ENCODE data around the gene NACC2.
A peak's percentile ranks its signal among the peaks of the same experiment; 100 is the strongest.

Gene NACC2

GRCh38 chr9:136138566-136138965 lies 43.5 kb upstream of the NACC2 start:
- Histone ChIP-seq H3K4me3 (ENCODE audit: low read length) (no peak overlapping the region), H3K27ac (ENCODE audit: low read length) (no peak overlapping the region), H3K9ac (ENCODE audit: low read length) (no peak overlapping the region), H3K9me3 (ENCODE audit: insufficient read depth, low read length) (no peaks in the 10 kb centered on the region), H3K4me1 (ENCODE audit: low read length) (no peaks in the 10 kb centered on the region), H4K20me1 (ENCODE audit: insufficient read depth, low read length) (no peaks in the 10 kb centered on the region), H3K79me2 (ENCODE audit: low read length) (no peaks in the 10 kb centered on the region), H2AFZ (ENCODE audit: low read depth, low read length) (no peak overlapping the region), H3K27me3 (ENCODE audit: low read depth, low read length) (no peaks in the 10 kb centered on the region), H3K4me2 (ENCODE audit: low read length) (no peak overlapping the region), H3K36me3 (replicated peaks; ENCODE audit: low read depth, low read length) (no peaks in the 10 kb centered on the region)
- no peak for TF ChIP-seq EZH2phosphoT487 (IDR thresholded peaks at IDR 0.05; ENCODE audit: low read depth)
- TF ChIP-seq, protein P1, sequence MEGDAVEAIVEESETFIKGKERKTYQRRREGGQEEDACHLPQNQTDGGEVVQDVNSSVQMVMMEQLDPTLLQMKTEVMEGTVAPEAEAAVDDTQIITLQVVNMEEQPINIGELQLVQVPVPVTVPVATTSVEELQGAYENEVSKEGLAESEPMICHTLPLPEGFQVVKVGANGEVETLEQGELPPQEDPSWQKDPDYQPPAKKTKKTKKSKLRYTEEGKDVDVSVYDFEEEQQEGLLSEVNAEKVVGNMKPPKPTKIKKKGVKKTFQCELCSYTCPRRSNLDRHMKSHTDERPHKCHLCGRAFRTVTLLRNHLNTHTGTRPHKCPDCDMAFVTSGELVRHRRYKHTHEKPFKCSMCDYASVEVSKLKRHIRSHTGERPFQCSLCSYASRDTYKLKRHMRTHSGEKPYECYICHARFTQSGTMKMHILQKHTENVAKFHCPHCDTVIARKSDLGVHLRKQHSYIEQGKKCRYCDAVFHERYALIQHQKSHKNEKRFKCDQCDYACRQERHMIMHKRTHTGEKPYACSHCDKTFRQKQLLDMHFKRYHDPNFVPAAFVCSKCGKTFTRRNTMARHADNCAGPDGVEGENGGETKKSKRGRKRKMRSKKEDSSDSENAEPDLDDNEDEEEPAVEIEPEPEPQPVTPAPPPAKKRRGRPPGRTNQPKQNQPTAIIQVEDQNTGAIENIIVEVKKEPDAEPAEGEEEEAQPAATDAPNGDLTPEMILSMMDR (IDR thresholded peaks at IDR 0.05; ENCODE audit: low read depth, low read length) = peak; percentile 65

DNA sequence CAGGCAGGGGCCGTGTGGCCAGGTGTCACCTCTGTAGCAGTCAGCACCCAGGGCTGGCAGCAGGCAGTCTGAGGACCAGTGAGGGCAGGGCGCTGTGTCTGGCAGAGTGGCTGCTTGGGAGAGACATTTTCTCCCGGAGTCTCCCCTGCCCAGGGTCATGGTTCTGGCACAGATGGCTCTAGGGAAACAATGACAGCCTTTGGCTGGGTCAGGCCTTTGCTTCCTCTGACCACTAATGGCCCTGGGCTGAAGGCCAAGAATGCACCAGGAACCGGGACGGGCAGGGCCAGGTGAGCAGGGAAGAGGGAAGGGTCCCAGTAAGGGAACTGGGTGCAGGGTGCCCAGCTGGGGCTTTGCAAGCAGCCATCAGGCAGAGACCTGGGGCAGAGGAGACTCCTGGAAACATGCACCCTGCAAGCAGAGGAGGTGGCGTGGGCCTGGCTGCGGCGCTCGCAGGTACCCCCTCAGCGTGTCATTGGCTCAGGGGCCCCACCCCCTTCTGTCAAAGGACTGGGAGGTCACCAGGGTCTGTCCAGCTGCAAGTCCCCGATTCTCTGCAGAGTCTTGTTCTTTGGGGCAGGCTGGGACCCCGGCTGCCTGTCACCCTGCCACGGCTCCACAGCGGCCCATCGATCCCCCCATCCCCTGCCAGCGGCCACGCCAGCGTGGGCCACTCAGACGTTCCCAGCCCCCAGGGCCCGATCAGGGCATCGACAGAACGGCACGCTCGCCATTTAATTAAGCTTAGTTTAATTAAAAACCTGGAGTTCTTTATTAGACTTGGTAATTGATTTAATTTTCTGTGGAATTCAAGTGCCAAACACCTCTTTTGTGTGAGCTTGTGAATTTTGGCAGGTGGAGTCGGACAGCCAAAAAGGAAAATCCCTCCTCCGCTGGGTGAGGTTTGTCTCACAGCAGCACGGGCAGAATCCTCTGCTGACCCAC lies 42.5 kb upstream of the NACC2 start:
- H3K9me3 ChIP-seq (ENCODE audit: insufficient read depth, low read length) = no peaks in the 10 kb centered on the region
- no peaks in the 10 kb centered on the region for H4K20me1 ChIP-seq (ENCODE audit: insufficient read depth, low read length)
- H3K79me2 ChIP-seq (ENCODE audit: low read length) = no peaks in the 10 kb centered on the region
- TF ChIP-seq, protein P1 (IDR thresholded peaks at IDR 0.05; ENCODE audit: low read depth, low read length) = no peak
- TF ChIP-seq EZH2phosphoT487 (IDR thresholded peaks at IDR 0.05; ENCODE audit: low read depth) = no peak
- no peaks in the 10 kb centered on the region for H3K36me3 ChIP-seq (replicated peaks; ENCODE audit: low read depth, low read length)
- H3K4me1 ChIP-seq (ENCODE audit: low read length) = no peaks in the 10 kb centered on the region
- no peaks in the 10 kb centered on the region for H3K27me3 ChIP-seq (ENCODE audit: low read depth, low read length)
- H2AFZ ChIP-seq (ENCODE audit: low read depth, low read length) = no peak overlapping the region
- no peak overlapping the region for H3K4me2 ChIP-seq (ENCODE audit: low read length)
- no peak overlapping the region for H3K27ac ChIP-seq (ENCODE audit: low read length)
- H3K9ac ChIP-seq (ENCODE audit: low read length) = no peak overlapping the region
- H3K4me3 ChIP-seq (ENCODE audit: low read length) = no peak overlapping the region

GRCh38 chr9:136136127-136136925 lies 41.2 kb upstream of the NACC2 start:
- no peaks in the 10 kb centered on the region for H3K79me2 ChIP-seq (ENCODE audit: low read length)
- H3K4me3 ChIP-seq (ENCODE audit: low read length) = no peak overlapping the region

More at GRCh38 chr9:136136127-136136925, 41.2 kb upstream of the NACC2 start:
- Histone ChIP-seq H3K36me3 (replicated peaks; ENCODE audit: low read depth, low read length) (no peaks in the 10 kb centered on the region), H3K4me1 (ENCODE audit: low read length) (no peaks in the 10 kb centered on the region), H3K9ac (ENCODE audit: low read length) (no peak overlapping the region), H3K9me3 (ENCODE audit: insufficient read depth, low read length) (no peaks in the 10 kb centered on the region), H2AFZ (ENCODE audit: low read depth, low read length) (no peak overlapping the region), H3K27me3 (ENCODE audit: low read depth, low read length) (no peaks in the 10 kb centered on the region), H4K20me1 (ENCODE audit: insufficient read depth, low read length) (no peaks in the 10 kb centered on the region), H3K4me2 (ENCODE audit: low read length) (no peak overlapping the region), H3K27ac (ENCODE audit: low read length) (no peak overlapping the region)
- no peak for TF ChIP-seq EZH2phosphoT487 (IDR thresholded peaks at IDR 0.05; ENCODE audit: low read depth)
- TF ChIP-seq, protein P1 (IDR thresholded peaks at IDR 0.05; ENCODE audit: low read depth, low read length) = no peak

Data from OCI-LY3 (cell line).